Left renal pelvis (tissue), 4 donors: ENCODE data around the gene ADD3. TPM values are rescaled to one million over a fixed set of nuclear protein-coding genes. Genes with fewer than 3 reads are reported as not detected.

Experiments
- DNase-seq, 4 donors: peaks; one replicate each; pipeline ENCODE4 v3.0.0-alpha.2; 2013; ENCODE audit warnings: low read depth in 4 of 4, low spot score in 3 of 4
- polyA plus RNA-seq, 4 donors: library from polyadenylated mRNA; unstranded; fragments of 120-200 nt; gene quantifications; one replicate each; pipeline ENCODE4 v1.2.1, GENCODE V29; 2013; ENCODE audit not compliant: insufficient read length in 4 of 4

ADD3 gene
- polyA plus RNA-seq, 4 donors = 266 to 277 (median 273) TPM

DNA sequence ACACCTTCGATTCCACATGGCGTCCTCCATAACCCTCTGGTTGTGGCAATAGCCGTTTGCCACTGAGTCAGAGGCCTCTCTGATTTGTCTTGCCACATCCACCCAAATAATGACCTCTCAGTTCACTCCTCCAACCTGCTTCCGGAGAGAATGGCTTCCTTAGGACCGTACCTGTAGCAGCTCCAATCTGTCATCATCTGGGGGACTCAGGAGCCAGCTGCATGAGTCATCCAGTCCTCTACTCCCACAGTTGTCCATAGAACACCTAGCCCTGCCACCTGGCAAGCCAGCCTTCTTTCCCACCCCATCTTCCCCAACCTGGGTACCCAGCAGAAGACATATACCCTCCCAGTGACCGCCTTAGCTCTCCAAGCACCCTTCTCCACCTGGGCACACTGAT is 135.2 kb downstream of the ADD3 start:
- DNase-seq = no peak

DNA sequence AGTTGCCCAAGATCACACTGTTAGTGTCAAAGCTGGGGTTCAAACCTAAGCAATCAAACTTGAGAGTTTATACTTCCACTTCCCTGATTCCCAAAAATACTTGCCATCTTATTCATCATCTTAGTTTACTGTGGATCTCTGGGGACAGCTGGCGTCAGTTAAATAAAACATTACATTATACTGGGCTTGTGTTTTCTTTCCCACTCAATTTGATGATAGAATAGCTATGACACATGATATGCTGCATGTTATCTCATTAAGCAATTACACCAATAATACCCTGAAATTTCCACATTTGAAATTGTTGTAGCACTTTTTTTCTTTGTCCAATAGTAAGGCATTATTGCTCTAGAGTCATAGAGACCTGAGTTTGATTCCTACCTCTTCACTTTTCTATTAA is 136.7 kb downstream of the ADD3 start:
- no peak for DNase-seq

DNA sequence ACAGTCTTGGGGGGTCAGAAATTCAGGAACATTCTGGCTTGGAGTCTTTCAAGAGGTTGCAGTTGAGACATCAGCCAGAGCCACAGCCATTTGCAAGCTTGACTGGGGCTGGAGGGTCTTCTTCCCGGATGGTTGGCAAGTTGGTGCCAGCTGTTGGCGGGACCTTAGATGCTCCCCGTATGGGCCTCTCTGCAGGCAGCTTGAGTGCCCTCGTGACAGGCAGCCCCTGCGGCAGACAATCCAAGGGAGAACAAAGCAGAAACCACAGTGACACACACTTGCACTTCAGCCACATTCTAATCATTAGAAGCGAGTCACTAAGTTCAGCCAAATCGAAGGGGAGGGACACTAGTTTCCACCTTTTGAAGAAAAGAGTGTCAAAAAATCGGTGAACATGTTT is 140.2 kb downstream of the ADD3 start:
- no peak for DNase-seq

DNA sequence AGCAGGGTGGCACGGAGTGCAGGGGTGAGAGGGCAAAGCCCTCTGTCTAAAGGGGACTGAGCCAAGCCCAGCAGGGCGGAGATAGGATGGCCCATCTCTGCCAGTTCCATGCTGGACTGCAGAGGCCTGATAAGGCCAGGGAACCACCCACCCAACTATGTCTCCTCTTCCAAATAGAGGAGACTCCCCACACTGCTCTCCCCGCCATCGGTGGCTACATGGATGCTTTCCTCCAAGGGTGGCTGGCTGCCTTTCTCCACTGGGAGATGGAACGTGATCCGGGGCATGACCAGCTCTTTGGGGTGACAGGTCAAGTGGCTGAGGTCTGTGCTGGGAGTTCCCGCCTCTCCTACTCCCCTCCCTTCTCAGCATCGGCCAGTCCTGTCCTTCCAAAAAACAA is 141.5 kb downstream of the ADD3 start:
- no peak for DNase-seq

DNA sequence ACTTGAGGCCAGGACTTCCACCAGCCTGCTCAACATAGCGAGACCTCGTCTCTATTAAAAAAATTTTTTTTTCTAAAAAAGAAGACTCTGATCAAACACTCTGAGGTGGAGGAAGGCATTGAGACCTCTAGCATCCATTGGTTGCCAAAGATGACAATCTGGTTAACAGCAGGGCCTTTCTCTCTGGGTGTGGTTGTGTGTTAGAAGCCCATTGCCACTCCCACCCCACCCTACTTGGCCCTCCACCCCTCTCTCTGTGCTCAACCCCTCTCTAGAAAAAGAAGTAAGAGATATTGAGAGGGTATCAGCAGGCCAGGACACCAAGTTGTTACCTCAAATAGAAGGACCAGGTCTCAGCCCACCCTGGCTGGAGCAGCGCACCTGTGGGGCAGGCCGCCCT is 142.3 kb downstream of the ADD3 start:
- DNase-seq = no peak

- DNase-seq = no peak
Observed at GRCh38 chr10:110150981-110151380, 143.2 kb downstream of the ADD3 start.

DNA sequence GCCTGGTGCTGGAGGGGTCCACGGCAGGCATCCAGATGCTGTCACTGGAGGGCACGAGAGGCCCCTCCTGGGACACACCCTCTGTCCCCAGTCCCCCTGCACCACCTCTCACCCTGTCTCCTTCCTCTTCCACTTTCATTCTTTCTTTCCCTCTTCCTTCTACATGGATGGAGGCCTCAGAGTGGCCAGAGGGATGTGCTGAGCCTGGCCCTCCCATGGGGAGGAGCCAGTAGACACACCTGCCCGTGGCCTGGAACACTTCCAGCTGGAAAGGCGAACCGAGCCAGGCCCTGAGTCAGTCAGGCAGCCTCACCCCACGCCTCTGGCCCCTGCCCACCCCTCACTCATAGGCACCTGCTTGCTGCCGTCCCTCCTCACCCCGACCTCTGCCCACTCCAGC is 143.7 kb downstream of the ADD3 start:
- DNase-seq = peak in 1 of 4 donors; percentile 50

DNA sequence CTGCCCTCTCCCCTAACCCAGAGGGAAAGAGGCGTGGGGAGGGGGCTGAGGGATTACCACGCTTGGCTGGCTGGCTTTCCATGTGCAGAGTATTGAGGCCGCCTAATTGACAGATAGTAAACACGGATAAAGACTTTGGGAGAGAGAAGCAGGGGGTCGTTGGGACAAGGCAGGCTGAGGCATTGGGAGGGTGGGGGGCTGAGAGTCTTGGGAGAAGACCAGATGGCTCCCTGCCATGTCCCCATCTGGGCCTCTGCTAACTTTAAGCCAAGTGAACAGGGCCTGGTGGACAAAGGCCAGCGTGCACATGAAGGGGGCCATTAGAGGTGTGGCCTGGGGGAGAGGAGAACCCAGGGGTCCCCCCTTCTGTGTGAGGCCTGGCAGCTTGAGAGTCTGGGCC is 144.2 kb downstream of the ADD3 start:
- no peak for DNase-seq

- no peak for DNase-seq
Observed at GRCh38 chr10:110153396-110153795, 145.6 kb downstream of the ADD3 start.

GRCh38 chr10:110156046-110156445 is 148.3 kb downstream of the ADD3 start:
- no peak for DNase-seq

- DNase-seq = no peak
Observed at GRCh38 chr10:110158051-110159005, 150.5 kb downstream of the ADD3 start.

- DNase-seq = no peak
Observed at GRCh38 chr10:110160081-110160480, 152.3 kb downstream of the ADD3 start.

- DNase-seq = no peak
Observed at GRCh38 chr10:110160522-110160921, 152.7 kb downstream of the ADD3 start.

DNA sequence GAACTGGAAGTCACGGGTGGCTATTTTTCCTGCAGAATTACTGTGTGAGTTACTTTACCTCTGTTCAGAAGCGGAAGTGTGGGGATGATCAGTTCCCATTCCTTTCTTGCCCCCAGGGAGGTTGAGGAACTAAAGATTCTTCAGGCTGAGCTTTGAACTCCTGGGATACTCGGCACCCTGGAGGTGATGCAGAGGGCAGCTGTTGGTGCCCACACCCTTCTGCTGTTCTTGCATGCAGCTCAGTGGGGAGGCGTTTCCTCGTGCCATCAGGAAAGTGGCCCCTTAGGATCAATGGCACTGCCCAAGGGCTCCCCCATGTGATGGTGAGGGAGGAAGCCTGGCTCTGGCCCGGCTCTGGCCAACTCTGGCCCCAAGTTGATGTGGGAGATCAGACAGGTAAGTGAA is 155.0 kb downstream of the ADD3 start:
- no peak for DNase-seq

GRCh38 chr10:110163192-110163773 is 155.5 kb downstream of the ADD3 start:
- DNase-seq = no peak

- no peak for DNase-seq
Observed at GRCh38 chr10:110163841-110164240, 156.1 kb downstream of the ADD3 start.

GRCh38 chr10:110165239-110165638 is 157.5 kb downstream of the ADD3 start:
- DNase-seq = no peak

DNA sequence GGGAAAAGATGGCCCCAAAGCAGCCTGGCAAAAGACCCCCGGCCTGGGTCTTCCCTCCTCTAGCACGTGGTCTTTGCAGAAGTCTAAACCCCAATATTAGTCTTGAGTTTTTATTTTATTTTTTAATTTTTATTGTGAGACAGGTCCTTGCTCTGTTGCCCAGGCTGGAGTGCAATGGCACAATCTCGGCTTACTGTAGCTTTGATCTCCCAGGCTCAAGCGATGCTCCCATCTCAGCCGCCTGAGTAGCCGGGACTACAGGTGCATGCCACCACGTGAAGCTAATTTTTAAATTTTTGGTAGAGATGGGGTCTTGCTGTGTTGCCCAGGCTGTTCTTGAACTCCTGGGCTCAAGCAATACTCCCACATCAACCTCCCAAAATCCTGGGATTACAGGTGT is 159.4 kb downstream of the ADD3 start:
- DNase-seq = no peak

DNA sequence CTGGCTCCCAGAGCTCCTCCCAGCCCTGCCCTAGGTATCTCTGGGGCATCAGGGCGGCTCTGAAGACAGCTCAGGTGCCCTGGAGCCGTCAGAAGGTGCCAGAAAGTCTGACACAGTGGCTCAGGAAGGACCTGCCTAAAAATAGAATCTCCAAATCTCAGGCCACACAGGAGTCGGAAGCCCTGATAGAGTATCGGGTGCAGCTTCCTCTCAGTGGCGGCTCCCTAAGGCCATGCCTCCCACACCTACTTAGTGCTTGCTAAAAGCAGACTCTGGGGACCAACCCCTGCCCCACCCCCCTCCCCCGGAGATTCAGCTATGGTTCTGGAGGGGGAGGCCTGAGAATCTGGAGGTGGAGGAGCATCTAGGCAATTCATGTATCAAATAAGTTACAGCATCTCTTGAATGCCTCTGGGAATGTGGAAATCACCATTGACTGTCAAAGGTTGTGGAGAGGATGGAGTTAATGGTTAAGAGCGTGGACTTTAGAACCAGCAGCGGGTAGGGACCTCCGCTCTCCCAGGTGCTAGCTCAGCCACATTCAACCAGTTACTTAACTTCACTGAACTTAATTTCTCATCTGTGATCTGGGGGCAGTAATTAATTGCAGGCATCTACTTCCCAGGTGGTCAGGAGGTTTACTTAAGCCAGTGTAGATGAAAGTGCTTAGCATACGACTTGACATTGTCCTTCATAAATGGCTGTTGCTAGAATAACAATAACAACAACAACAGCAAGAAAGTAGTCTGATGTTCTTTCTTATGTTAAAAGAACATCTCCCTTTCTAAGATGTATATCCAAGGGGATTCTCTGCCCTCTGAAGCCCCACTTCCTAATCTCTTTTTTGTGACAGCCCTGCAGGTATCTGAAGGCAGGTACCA is 161.1 kb downstream of the ADD3 start:
- no peak for DNase-seq

DNA sequence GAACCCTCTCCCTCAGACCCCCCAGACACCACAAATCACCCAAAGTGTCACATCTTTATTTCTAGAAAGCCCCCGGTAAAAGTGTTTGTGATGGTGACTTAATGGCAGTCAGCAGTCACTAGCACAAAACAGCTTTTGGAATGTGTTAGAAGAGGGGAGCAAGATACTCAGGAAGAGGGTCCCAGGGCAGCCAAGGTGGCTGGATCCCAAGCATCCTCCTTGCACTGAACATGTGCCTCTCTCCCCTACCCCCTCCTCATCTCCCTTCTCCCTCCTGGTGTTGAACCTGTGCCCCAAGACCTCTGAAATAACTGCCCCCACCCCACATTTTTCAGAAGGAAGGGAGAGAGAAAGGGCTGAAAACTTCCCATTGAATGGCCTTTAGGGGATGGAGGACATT is 161.8 kb downstream of the ADD3 start:
- DNase-seq = no peak
